T-cell (primary cell): ENCODE data around the gene B4GALT3. TPM values are rescaled to one million over a fixed set of nuclear protein-coding genes. Genes with fewer than 3 reads are reported as not detected.

Experiments
- ATAC-seq, 4 experiments: fragments of 200-7000 bp in 3 of 4; fragments of 150-1000 bp in 1 of 4; cut with Tn5 transposase; replicated peaks in 1 of 4; 1 replicate in 3 of 4; 2 replicates in 1 of 4; pipeline ENCODE4 v1.10.0; 2021; ENCODE audit warnings: moderate library complexity in 3 of 4, mild to moderate bottlenecking in 2 of 4, moderate number of reproducible peaks in 1 of 4
- CTCF ChIA-PET, 2 donors: fragments of 300-600 bp; sonication (Branson Sonifier 250); formaldehyde crosslinking; loops; one replicate each; lab custom pipeline; 2022; ENCODE audit warnings: antibody characterized with exemption in 2 of 2; lab: Charles Lee
- POLR2A ChIA-PET, 2 donors: fragments of 300-600 bp; sonication (Branson Sonifier 250); formaldehyde crosslinking; loops; one replicate each; lab custom pipeline; 2022; ENCODE audit warnings: antibody characterized with exemption in 2 of 2; lab: Charles Lee
- DNase-seq, 35 experiments: peaks; one replicate each; pipeline versions ENCODE4 v3.0.0 to v3.0.0-alpha.2; 2013 to 2023
- H3K27ac ChIP-seq: one replicate; pipeline ENCODE4 v1.5.1; 2013; ENCODE audit warnings: low read length
- H3K27me3 ChIP-seq, 2 experiments: replicated peaks in 1 of 2; 1 replicate in 1 of 2; 2 replicates in 1 of 2; pipeline versions ENCODE4 v1.6.1 to v1.7.0; 2013; ENCODE audit warnings: low read length in 1 of 2, mixed read lengths in 1 of 2; ENCODE audit not compliant: control insufficient read depth in 2 of 2, insufficient read depth in 2 of 2; ENCODE audit errors: extremely low read depth in 1 of 2
- H3K36me3 ChIP-seq, 2 donors: 1 replicate in 1 of 2; 2 replicates in 1 of 2; pipeline versions ENCODE4 v1.6.1 to v1.7.0; 2013; ENCODE audit warnings: low read length in 1 of 2; ENCODE audit not compliant: control insufficient read depth in 2 of 2, insufficient read depth in 1 of 2; ENCODE audit errors: extremely low read depth in 1 of 2
- H3K4me1 ChIP-seq, 2 experiments: 1 replicate in 1 of 2; 2 replicates in 1 of 2; pipeline versions ENCODE4 v1.6.1 to v1.7.0; 2013; ENCODE audit warnings: low read length in 2 of 2, mixed read lengths in 1 of 2; ENCODE audit not compliant: insufficient read depth in 2 of 2, control insufficient read depth in 1 of 2; ENCODE audit errors: extremely low read depth in 1 of 2
- H3K4me3 ChIP-seq, 2 donors: 1 replicate in 1 of 2; 2 replicates in 1 of 2; pipeline versions ENCODE4 v1.5.1 to v1.7.0; 2013; ENCODE audit warnings: mild to moderate bottlenecking in 2 of 2, low read length in 1 of 2, moderate library complexity in 1 of 2; ENCODE audit not compliant: control insufficient read depth in 1 of 2; ENCODE audit errors: extremely low read depth in 1 of 2
- H3K9me3 ChIP-seq: 2 replicates; pipeline ENCODE4 v1.7.0; 2013
- H3K27ac Mint-ChIP-seq, 2 donors: one replicate each; pipeline ENCODE4 v1.8.0; 2020 to 2021; ENCODE audit warnings: mild to moderate bottlenecking in 2 of 2, mixed read lengths in 2 of 2
- H3K27me3 Mint-ChIP-seq, 2 donors: one replicate each; pipeline ENCODE4 v1.8.0; 2021 to 2022; ENCODE audit warnings: mixed read lengths in 2 of 2
- H3K36me3 Mint-ChIP-seq: one replicate; pipeline ENCODE4 v1.8.0; 2021; ENCODE audit warnings: mixed read lengths
- H3K4me1 Mint-ChIP-seq, 3 donors: one replicate each; pipeline ENCODE4 v1.8.0; 2020 to 2022; ENCODE audit warnings: mixed read lengths in 3 of 3, mild to moderate bottlenecking in 1 of 3
- H3K4me3 Mint-ChIP-seq, 3 donors: one replicate each; pipeline ENCODE4 v1.8.0; 2020 to 2022; ENCODE audit warnings: mild to moderate bottlenecking in 3 of 3, mixed read lengths in 3 of 3, moderate library complexity in 3 of 3
- H3K9me3 Mint-ChIP-seq, 3 donors: one replicate each; pipeline ENCODE4 v1.8.0; 2020 to 2022; ENCODE audit warnings: mixed read lengths in 3 of 3
- WGBS: methylation state at CpG from one replicate; pipeline ENCODE4 v1.1.5; 2013; ENCODE audit warnings: missing lambda C conversion rate; ENCODE audit not compliant: insufficient coverage; 5-methylcytosine and 5-hydroxymethylcytosine counted together
- total RNA-seq, 35 experiments: library from RNA in 6 of 35; stranded (reverse) in 6 of 35; fragments of 120-200 nt in 1 of 35; gene quantifications; one replicate each; pipeline versions ENCODE4 v1.2.1 to v1.2.4 and lab custom pipeline; 2013 to 2026

The B4GALT3 gene
- total RNA-seq, 5 donors from 2014 or later (not counting 1 experiment from before 2014, with no cell fraction given), result 48.4 to 77.8 (median 69.3) TPM

DNA sequence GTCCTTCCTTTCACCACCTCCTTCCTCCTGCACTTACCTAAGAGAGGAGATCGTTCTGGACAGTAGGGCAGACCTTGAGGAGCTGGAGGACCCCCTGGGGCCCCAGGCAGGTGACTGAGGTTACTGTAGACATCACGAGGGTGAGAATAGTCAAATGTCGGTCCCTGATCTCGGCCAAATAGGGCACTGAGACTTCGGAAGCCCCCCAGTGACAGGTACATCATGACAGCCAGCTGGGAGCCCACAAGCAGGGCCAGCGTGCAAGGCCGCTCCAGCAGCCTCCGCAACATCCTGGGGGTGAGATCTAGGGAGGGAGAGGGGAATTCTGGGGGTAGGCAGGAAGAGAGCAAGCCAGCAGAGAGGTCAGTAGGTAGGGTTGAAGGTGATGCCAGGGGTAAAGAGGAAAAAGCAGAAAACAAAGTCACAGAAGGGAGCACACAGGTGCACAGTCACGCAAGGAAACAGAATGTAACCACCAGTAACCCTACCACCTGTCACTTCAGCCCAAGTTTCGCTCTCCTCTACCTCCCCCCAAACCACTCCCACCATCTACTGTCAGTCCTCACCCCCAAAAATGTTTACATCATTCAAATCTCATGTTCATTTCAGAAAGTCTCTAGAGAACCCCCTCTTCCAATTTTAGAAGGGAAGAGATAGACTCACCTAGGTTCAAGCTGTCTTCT, 1.4 kb downstream of the B4GALT3 start:
- H3K36me3 ChIP-seq, result peaks cover 16 to 49% of the 10 kb centered on the region in 2 donors
- peaks cover 45% of the 10 kb centered on the region for H3K36me3 Mint-ChIP-seq
- WGBS, result 86% methylated on average over 10 of the region's 10 CpGs

DNA sequence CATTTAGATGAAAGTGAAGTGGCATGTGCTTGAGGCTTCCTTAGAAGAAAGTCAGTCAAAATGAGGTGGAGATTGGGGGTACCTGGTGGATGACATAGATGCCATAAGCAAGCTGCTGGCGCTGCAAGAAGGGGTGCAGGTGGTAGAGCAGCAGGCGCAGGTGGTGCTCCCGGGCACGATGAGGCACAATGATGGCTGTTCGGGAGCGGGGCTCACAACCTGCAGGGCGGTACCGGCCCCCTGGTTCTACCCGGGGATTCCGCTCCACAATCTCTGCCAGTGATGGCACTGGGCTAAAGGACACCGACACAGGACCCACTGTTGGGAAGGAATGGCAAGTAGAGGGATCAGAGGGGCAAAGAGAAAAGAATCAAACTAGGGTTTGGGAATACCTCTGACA, 2.4 kb downstream of the B4GALT3 start:
- ATAC-seq (no peak), DNase-seq (no peak)
- no peaks in the 10 kb centered on the region for H3K27me3 Mint-ChIP-seq
- peaks cover 47% of the 10 kb centered on the region for H3K36me3 Mint-ChIP-seq
- POLR2A ChIA-PET, result interaction anchor here (0.6 to 0.7 kb wide), 2 partner anchors 28 to 154 kb away, joined by 3 to 4 read pairs; partner anchors contain the start of gene F11R (in 1 of the 2)
- peaks cover 57 to 70% (median 61%) of the 10 kb centered on the region in 3 donors for H3K4me1 Mint-ChIP-seq
- H3K4me3 Mint-ChIP-seq, result peak overlapping the region; percentile 44 to 99 (median 91)
- H3K27me3 ChIP-seq, result no peaks in the 10 kb centered on the region
- no peaks in the 10 kb centered on the region for H3K9me3 ChIP-seq
- CTCF ChIA-PET, result no interaction called here
- H3K36me3 ChIP-seq, result peaks cover 16 to 56% of the 10 kb centered on the region in 2 donors
- H3K27ac Mint-ChIP-seq, result peak overlapping the region; percentile 62 to 99
- WGBS, result over 99% methylated on average over 10 of the region's 11 CpGs
- H3K4me1 ChIP-seq, result peaks cover 8 to 38% of the 10 kb centered on the region in 2 experiments
- no peak overlapping the region for H3K27ac ChIP-seq
- H3K4me3 ChIP-seq, result no peak overlapping the region
- H3K9me3 Mint-ChIP-seq, result no peaks in the 10 kb centered on the region

More for the DNA sequence above, 1.4 kb downstream of the B4GALT3 start:
- Mint-ChIP-seq H3K27me3 (no peaks in the 10 kb centered on the region), H3K9me3 (no peaks in the 10 kb centered on the region), H3K4me3 (peak overlapping the region; percentile 91 to 99 (median 96)), H3K4me1 (peaks cover 66 to 78% (median 71%) of the 10 kb centered on the region in 3 donors), H3K27ac (peak overlapping the region; percentile 96 to 99)
- peaks cover 10 to 46% of the 10 kb centered on the region in 2 experiments for H3K4me1 ChIP-seq
- peak overlapping the region; percentile 84 for H3K27ac ChIP-seq
- H3K4me3 ChIP-seq, result peak overlapping the region; percentile 93
- no peaks in the 10 kb centered on the region for H3K27me3 ChIP-seq
- POLR2A ChIA-PET, result interaction anchor here in 1 of 2 donors (2.1 kb wide), 1 partner anchor 10 kb away, joined by 8 read pairs; the partner anchor contains the start of gene PPOX
- no peaks in the 10 kb centered on the region for H3K9me3 ChIP-seq
- DNase-seq (no peak), ATAC-seq (no peak)
- CTCF ChIA-PET, result interaction anchor here in 1 of 2 donors (2.3 kb wide), 1 partner anchor 10 kb away, joined by 13 read pairs; the partner anchor contains the start of gene PPOX

DNA sequence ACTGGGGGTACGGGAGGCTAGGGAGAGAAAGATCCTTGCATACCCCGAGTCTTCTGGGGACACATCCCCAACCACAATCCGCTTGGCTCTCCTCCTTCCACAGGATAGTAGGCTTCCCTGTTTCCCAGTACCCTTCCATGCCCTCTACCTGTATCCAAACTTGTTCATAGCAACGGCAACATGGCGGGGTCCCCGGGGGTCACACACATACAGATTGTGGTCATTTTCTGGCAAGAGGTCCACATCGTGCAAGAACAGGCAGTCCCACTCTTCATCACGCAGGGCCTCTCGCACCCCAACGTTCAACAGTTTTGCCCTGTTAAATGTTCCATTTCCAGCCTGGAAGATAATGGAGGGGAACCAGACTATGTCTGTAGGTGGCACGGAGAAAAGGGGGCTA, 3.6 kb downstream of the B4GALT3 start:
- Histone ChIP-seq H3K4me1 (peaks cover 8 to 33% of the 10 kb centered on the region in 2 experiments), H3K27ac (no peak overlapping the region), H3K9me3 (no peaks in the 10 kb centered on the region), H3K36me3 (peaks cover 21 to 66% of the 10 kb centered on the region in 2 donors), H3K27me3 (no peaks in the 10 kb centered on the region), H3K4me3 (no peak overlapping the region)
- 94% methylated on average over 9 of the region's 11 CpGs for WGBS
- DNase-seq (no peak), ATAC-seq (no peak)
- Mint-ChIP-seq H3K4me1 (peaks cover 57 to 67% (median 61%) of the 10 kb centered on the region in 3 donors), H3K36me3 (peaks cover 51% of the 10 kb centered on the region), H3K27me3 (no peaks in the 10 kb centered on the region), H3K4me3 (no peak overlapping the region), H3K27ac (peak overlapping the region in 1 of 2 donors; percentile 48), H3K9me3 (no peaks in the 10 kb centered on the region)
- ChIA-PET POLR2A (no interaction called here), CTCF (interaction anchor here in 1 of 2 donors (0.7 kb wide), 1 partner anchor 8 kb away, joined by 3 read pairs; the partner anchor contains the start of gene PPOX)

DNA sequence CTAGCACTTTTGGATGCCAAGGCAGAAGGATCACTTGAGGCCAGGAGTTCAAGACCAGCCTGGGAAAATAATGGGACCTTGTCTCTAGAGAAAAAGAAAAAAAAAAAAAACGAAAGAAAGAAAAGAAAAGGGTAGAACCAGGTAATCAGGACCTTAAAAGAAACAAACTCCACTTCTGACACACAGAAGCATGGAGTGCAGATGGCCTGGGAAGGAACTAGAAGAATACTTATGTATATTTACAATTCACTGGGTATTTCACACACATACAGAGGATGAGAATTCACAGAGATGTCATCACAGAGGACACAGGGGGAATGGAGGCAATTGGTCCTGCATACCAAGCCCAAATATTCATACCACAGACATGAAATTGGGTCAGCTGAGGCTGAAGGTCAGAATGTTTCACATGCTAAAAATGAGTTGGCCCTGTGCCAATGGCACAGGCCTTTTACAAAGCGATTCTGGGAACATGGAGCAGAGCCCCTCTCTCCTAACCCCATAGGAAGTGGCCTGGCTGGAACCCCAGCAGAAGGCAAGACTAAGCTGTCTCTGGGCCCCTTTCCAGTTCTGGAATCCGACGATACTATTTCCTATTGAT, 4.4 kb downstream of the B4GALT3 start:
- Mint-ChIP-seq H3K4me1 (peaks cover 57 to 61% (median 59%) of the 10 kb centered on the region in 3 donors), H3K9me3 (no peaks in the 10 kb centered on the region)
- CTCF ChIA-PET, result interaction anchor here in 1 of 2 donors (1.6 kb wide), 1 partner anchor 53 kb away, joined by 3 read pairs; the partner anchor contains the start of gene TOMM40L

DNA sequence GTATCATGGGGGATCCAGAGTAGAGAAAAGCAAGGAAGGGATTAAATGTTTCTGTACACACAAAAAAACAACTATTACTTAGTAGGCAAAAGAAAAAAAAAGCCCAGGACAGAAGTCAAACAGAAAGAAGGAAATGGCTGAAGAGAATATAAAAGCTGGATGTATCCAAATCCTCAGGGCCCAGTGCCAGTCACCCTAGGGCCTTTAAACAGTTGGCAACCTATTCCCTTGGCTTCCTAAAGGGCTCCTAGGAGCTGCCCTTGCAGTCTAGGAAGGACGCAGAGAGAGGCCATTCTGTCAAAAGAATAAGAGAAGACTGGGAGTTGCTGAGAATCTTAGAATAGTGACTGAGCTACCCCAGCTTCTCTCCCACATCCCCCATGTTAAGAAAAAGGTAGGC, 5.0 kb downstream of the B4GALT3 start:
- Histone ChIP-seq H3K36me3 (peaks cover 26 to 71% of the 10 kb centered on the region in 2 donors), H3K27ac (no peak overlapping the region), H3K9me3 (no peaks in the 10 kb centered on the region), H3K27me3 (no peaks in the 10 kb centered on the region), H3K4me1 (peaks cover 8 to 32% of the 10 kb centered on the region in 2 experiments), H3K4me3 (no peak overlapping the region)
- Mint-ChIP-seq H3K4me3 (no peak overlapping the region), H3K4me1 (peaks cover 55 to 58% (median 56%) of the 10 kb centered on the region in 3 donors), H3K36me3 (peaks cover 51% of the 10 kb centered on the region), H3K27ac (peak overlapping the region; percentile 72 to 80), H3K27me3 (no peaks in the 10 kb centered on the region), H3K9me3 (no peaks in the 10 kb centered on the region)
- POLR2A ChIA-PET, result no interaction called here
- CTCF ChIA-PET, result interaction anchor here in 1 of 2 donors (1.6 kb wide), 1 partner anchor 53 kb away, joined by 3 read pairs; the partner anchor contains the start of gene TOMM40L
- DNase-seq (no peak), ATAC-seq (no peak)
- no CpG with 5 or more reads among the region's 1 CpG for WGBS

More for the DNA sequence above, 4.4 kb downstream of the B4GALT3 start:
- no peak for ATAC-seq
- peaks cover 8 to 33% of the 10 kb centered on the region in 2 experiments for H3K4me1 ChIP-seq
- peaks cover 26 to 71% of the 10 kb centered on the region in 2 donors for H3K36me3 ChIP-seq
- H3K27me3 ChIP-seq, result no peaks in the 10 kb centered on the region
- H3K27ac ChIP-seq, result no peak overlapping the region
- H3K4me3 ChIP-seq, result no peak overlapping the region
- no peaks in the 10 kb centered on the region for H3K9me3 ChIP-seq
- peak overlapping the region; percentile 72 to 80 for H3K27ac Mint-ChIP-seq
- POLR2A ChIA-PET, result interaction anchor here in 1 of 2 donors (0.5 kb wide), 1 partner anchor 405 kb away, joined by 3 read pairs; no protein-coding TSS in a partner anchor
- no peaks in the 10 kb centered on the region for H3K27me3 Mint-ChIP-seq
- no peak overlapping the region for H3K4me3 Mint-ChIP-seq
- 100% methylated on average over 1 of the region's 4 CpGs for WGBS
- peaks cover 51% of the 10 kb centered on the region for H3K36me3 Mint-ChIP-seq
- DNase-seq, result no peak

DNA sequence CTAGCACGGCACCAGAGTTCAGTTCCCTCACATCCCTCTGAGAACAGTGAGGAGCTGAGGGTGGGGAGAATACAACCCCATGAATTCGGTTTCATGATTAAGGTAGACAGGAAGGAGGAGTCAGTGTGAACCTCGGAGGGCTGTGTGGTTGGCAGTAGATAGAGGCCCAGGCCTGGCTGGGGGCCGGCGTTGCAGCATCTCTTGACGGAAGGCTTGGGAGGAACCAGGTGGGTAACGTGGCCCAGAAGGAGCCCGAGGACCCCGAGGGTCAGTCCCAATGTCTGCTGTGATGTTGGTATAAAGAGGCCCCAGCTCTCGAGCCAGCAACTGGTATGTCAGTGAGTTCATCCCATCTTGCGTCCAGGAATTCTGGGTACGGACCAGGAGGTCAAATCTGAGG, 5.6 kb downstream of the B4GALT3 start:
- Mint-ChIP-seq H3K36me3 (peaks cover 51% of the 10 kb centered on the region), H3K4me1 (peaks cover 56 to 60% (median 57%) of the 10 kb centered on the region in 3 donors), H3K4me3 (no peak overlapping the region), H3K9me3 (no peaks in the 10 kb centered on the region), H3K27ac (no peak overlapping the region), H3K27me3 (no peaks in the 10 kb centered on the region)
- H3K36me3 ChIP-seq, result peaks cover 26 to 71% of the 10 kb centered on the region in 2 donors
- WGBS, result 79% methylated on average over 11 of the region's 12 CpGs
- ChIA-PET POLR2A (no interaction called here), CTCF (interaction anchor here in 1 of 2 donors (1.6 kb wide), 1 partner anchor 54 kb away, joined by 3 read pairs; the partner anchor contains the start of gene TOMM40L)
- H3K27ac ChIP-seq, result no peak overlapping the region
- no peaks in the 10 kb centered on the region for H3K9me3 ChIP-seq
- DNase-seq (no peak), ATAC-seq (no peak)
- H3K4me3 ChIP-seq, result no peak overlapping the region
- H3K4me1 ChIP-seq, result peaks cover 13 to 35% of the 10 kb centered on the region in 2 experiments
- H3K27me3 ChIP-seq, result no peaks in the 10 kb centered on the region
